ENCODE data around the gene CMTR1. TPM values are rescaled to one million over a fixed set of nuclear protein-coding genes. Genes with fewer than 3 reads are reported as not detected.

Gene CMTR1
- total and polyA plus RNA-seq, 10 of the 15 experiments (the other 5 are each of a cell fraction or from before 2014, with no cell fraction given) = 2.7 to 67.0 (median 46.2) TPM

- no TSS peak for BruUV-seq (replicated peaks)
- Histone ChIP-seq H3K27me3 (replicated peaks in 1 of 2; ENCODE audit: control insufficient read depth in 2 of 2, insufficient read depth in 2 of 2, low read length in 1 of 2) (no peaks in the 10 kb centered on the region), H3K36me3 (ENCODE audit: control insufficient read depth in 2 of 2, insufficient read depth in 2 of 2, low read length in 1 of 2) (peaks cover 28 to 74% of the 10 kb centered on the region in 2 experiments), H3K27ac (ENCODE audit: control insufficient read depth, insufficient read depth) (no peak overlapping the region), H3K9ac (ENCODE audit: control insufficient read depth, insufficient read depth, low read length) (no peak overlapping the region), H2AFZ (ENCODE audit: control insufficient read depth, low read depth, low read length) (no peak overlapping the region), H3K4me1 (ENCODE audit: control insufficient read depth, insufficient read depth, low read length) (no peaks in the 10 kb centered on the region), H4K20me1 (ENCODE audit: control insufficient read depth, insufficient read depth) (no peaks in the 10 kb centered on the region), H3K4me3 (no peak overlapping the region), H3K9me3 (replicated peaks; ENCODE audit: control insufficient read depth, insufficient read depth, low read length) (no peaks in the 10 kb centered on the region), H3K4me2 (ENCODE audit: control insufficient read depth, insufficient read depth) (no peak overlapping the region), H3K79me2 (ENCODE audit: control insufficient read depth, insufficient read depth, low read length) (no peaks in the 10 kb centered on the region)
- SMC1A ChIA-PET (ENCODE audit: uncharacterized antibody, unreplicated experiment) = interaction anchor here (1.0 to 1.8 kb wide), 5 partner anchors 12 to 130 kb away, joined by 3 to 4 read pairs (median 4); no protein-coding TSS in a partner anchor
- WGBS (ENCODE audit: insufficient coverage, insufficient replicate concordance, low lambda C conversion rate, missing lambda C conversion rate) = 90% methylated on average over 6 of the region's 6 CpGs
- no peak for ATAC-seq
- in situ Hi-C loops (cut with MboI) (no loop called here), intact Hi-C loops (cut with micrococcal nuclease; ENCODE audit: unreplicated experiment) (no loop called here)
- no peak for TF ChIP-seq NFYB (IDR thresholded peaks at IDR 0.05; ENCODE audit: insufficient read depth, low read depth, low read length)
- TF ChIP-seq STAT1 (conservative IDR thresholded peaks at IDR 0.05) = no peak
- no peak for TF ChIP-seq BMI1 (IDR thresholded peaks at IDR 0.05; ENCODE audit: borderline replicate concordance)
- TF ChIP-seq RB1 (IDR thresholded peaks at IDR 0.05; ENCODE audit: borderline replicate concordance) = no peak
- no peak for TF ChIP-seq ZNF217 (IDR thresholded peaks at IDR 0.05)
- no peak for TF ChIP-seq KDM1A (IDR thresholded peaks at IDR 0.05; ENCODE audit: borderline replicate concordance)
- no peak for TF ChIP-seq TCF12 (IDR thresholded peaks at IDR 0.05; ENCODE audit: low read depth, low read length)
- no peak for TF ChIP-seq POLR2AphosphoS5 (IDR thresholded peaks at IDR 0.05; ENCODE audit: low read length)
- TF ChIP-seq IRF4 (IDR thresholded peaks at IDR 0.05; ENCODE audit: low read depth, low read length) = no peak
- no peak for TF ChIP-seq NR2C2 (IDR thresholded peaks at IDR 0.05; ENCODE audit: borderline replicate concordance, control insufficient read depth, insufficient read length, low read depth)
- CTCF ChIA-PET = interaction anchor here (0.9 kb wide), 1 partner anchor 15 kb away, joined by 3 read pairs; no protein-coding TSS in a partner anchor
- POLR2A ChIA-PET = no interaction called here
- RAD21 ChIA-PET (ENCODE audit: unreplicated experiment) = no interaction called here
- DNase-seq (ENCODE audit: low read depth, low spot score) = no peak
- FAIRE-seq = no peak
Observed at GRCh38 chr6:37456126-37456525, 23.1 kb downstream of the CMTR1 start.

All from GM12878 (cell line).